PC-9 (cell line): Measurements from ENCODE around the gene PTPRG. TPM values are rescaled to one million over a fixed set of nuclear protein-coding genes. Genes with fewer than 3 reads are reported as not detected.

Experiments used
- BruUV-seq: library from RNA; stranded (reverse); fragments of 400-500 nt; replicated peaks from 2 replicates; lab custom pipeline; 2021; lab: Mats Ljungman, UMichigan
- CTCF ChIA-PET: fragments of 300-600 bp; sonication (Branson Sonifier 250); formaldehyde crosslinking; loops from one replicate; lab custom pipeline; 2022; ENCODE audit warnings: antibody characterized with exemption; lab: Charles Lee
- POLR2A ChIA-PET: fragments of 300-600 bp; sonication (Branson Sonifier 250); formaldehyde crosslinking; loops from one replicate; lab custom pipeline; 2022; ENCODE audit warnings: antibody characterized with exemption; ENCODE audit not compliant: unreplicated experiment; lab: Charles Lee
- DNase-seq, 2 experiments: peaks; one replicate each; pipeline versions ENCODE4 v3.0.0 to v3.0.0-alpha.2; 2015 to 2022; ENCODE audit warnings: mixed read lengths in 1 of 2
- H2AFZ ChIP-seq: fragments of 200-600 bp; sonication (generic); 2 replicates; pipeline ENCODE4 v1.8.1; 2017; ENCODE audit warnings: antibody characterized with exemption
- H3F3A ChIP-seq: fragments of 200-600 bp; sonication (generic); 2 replicates; pipeline ENCODE4 v1.8.1; 2017; ENCODE audit warnings: antibody characterized with exemption, mild to moderate bottlenecking, low read depth; ENCODE audit not compliant: insufficient read depth
- H3K27ac ChIP-seq: fragments of 200-600 bp; sonication (generic); 2 replicates; pipeline ENCODE4 v1.6.1; 2016; ENCODE audit warnings: mixed run types
- H3K27me3 ChIP-seq: fragments of 200-600 bp; sonication (generic); 2 replicates; pipeline ENCODE4 v1.6.1; 2016; ENCODE audit warnings: low read depth, mixed run types; ENCODE audit not compliant: insufficient read depth
- H3K36me3 ChIP-seq: fragments of 200-600 bp; sonication (generic); 2 replicates; pipeline ENCODE4 v1.6.1; 2016; ENCODE audit warnings: low read depth, mixed run types
- H3K4me1 ChIP-seq: fragments of 200-600 bp; sonication (generic); replicated peaks from 2 replicates; pipeline ENCODE4 v1.6.1; 2016; ENCODE audit warnings: mixed run types; ENCODE audit not compliant: insufficient read depth
- H3K4me2 ChIP-seq: fragments of 200-600 bp; sonication (generic); 2 replicates; pipeline ENCODE4 v1.6.1; 2017; ENCODE audit warnings: mixed run types
- H3K4me3 ChIP-seq: fragments of 200-600 bp; sonication (generic); 2 replicates; pipeline ENCODE4 v1.6.1; 2016; ENCODE audit warnings: mixed run types
- H3K79me2 ChIP-seq: fragments of 200-600 bp; sonication (generic); 2 replicates; pipeline ENCODE4 v1.6.1; 2017; ENCODE audit warnings: low read depth, mixed run types
- H3K9me2 ChIP-seq: fragments of 200-600 bp; sonication (generic); 2 replicates; pipeline ENCODE4 v1.8.1; 2017; ENCODE audit warnings: mild to moderate bottlenecking; ENCODE audit not compliant: insufficient read depth
- H3K9me3 ChIP-seq: fragments of 200-600 bp; sonication (generic); 2 replicates; pipeline ENCODE4 v1.8.1; 2016; ENCODE audit warnings: low read depth; ENCODE audit not compliant: insufficient read depth
- H4K20me1 ChIP-seq: fragments of 200-600 bp; sonication (generic); 2 replicates; pipeline ENCODE4 v1.8.1; 2017; ENCODE audit not compliant: insufficient read depth
- CTCF ChIP-seq: fragments of 200-600 bp; sonication (generic); conservative IDR thresholded peaks from 2 replicates; pipeline ENCODE4 v1.6.1; 2017; ENCODE audit warnings: mixed run types, antibody characterized with exemption, mild to moderate bottlenecking, moderate library complexity
- EZH2 ChIP-seq: fragments of 200-600 bp; sonication (generic); IDR thresholded peaks from 2 replicates; pipeline ENCODE4 v1.8.0; 2017; ENCODE audit warnings: antibody characterized with exemption, low read depth
- intact Hi-C: fragments of 100-400 bp; cut with micrococcal nuclease; formaldehyde crosslinking; loops from one replicate; pipeline ENCODE4 v1.10.0; 2022; ENCODE audit not compliant: unreplicated experiment
- total RNA-seq: library from RNA; stranded (reverse); gene quantifications from 2 replicates; pipeline ENCODE4 v1.2.3, GENCODE V29; 2021

PTPRG gene
- total RNA-seq, 1 experiment from 2014 or later, result 32.9 TPM

DNA sequence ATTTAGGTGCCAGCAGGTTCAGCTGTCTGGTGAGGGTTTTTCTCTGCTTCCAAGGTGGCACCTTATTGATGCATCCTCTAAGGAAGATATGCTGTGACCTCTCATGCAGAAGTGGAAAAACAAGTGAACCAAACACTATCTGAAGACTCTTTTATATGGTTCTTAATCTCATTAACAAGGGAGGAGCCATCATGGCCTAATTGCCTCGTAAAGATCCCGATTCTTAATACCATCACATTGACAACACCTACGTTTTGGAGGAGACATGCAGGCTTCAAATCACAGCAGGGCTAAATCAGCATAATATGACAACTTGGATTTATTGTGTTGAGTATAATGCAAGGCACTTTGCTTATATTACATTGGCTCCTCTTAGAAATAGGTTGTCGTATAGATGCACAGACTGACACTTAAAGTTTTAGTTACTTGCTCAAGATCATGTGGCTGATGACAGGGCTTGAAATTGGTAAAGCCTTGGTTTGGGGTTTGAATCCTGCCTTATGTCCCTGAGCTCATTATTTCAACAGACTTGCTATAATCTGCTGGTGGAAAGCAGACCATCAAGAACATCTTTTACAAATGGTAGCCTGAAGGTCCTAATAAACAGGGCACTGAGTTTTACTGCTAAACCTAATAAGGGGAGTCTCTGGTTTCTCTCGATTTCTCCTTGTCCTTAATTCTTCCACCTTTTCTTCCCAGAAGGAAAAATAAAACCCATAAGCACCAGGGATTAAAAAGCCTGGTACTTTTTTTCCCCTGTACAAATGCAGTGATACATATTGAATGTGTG is 88.2 kb downstream of the PTPRG start:
- POLR2A ChIA-PET, result interaction anchor here (0.6 kb wide), 1 partner anchor 56 kb away, joined by 3 read pairs; no protein-coding TSS in a partner anchor
- peaks cover 11% of the 10 kb centered on the region; the same call in 1 of the 2 replicates for H3F3A ChIP-seq
- peaks cover 4% of the 10 kb centered on the region for H3K4me1 ChIP-seq
- DNase-seq, result no peak
- CTCF ChIA-PET, result no interaction called here
- H3K36me3 ChIP-seq, result no peaks in the 10 kb centered on the region
- H3K9me2 ChIP-seq, result no peaks in the 10 kb centered on the region
- no peak overlapping the region for H2AFZ ChIP-seq
- H3K9me3 ChIP-seq, result peaks cover 10% of the 10 kb centered on the region; the same call in 1 of the 2 replicates
- H3K79me2 ChIP-seq, result no peaks in the 10 kb centered on the region
- intact Hi-C loops, result loop anchor here (5.0 kb wide), 1 partner anchor 72 kb away; no protein-coding TSS in a partner anchor
- no peak overlapping the region for H3K27ac ChIP-seq
- H3K27me3 ChIP-seq, result no peaks in the 10 kb centered on the region
- TF ChIP-seq EZH2 (no peak), CTCF (no peak)
- H3K4me2 ChIP-seq, result no peak overlapping the region
- no TSS peak for BruUV-seq
- no peaks in the 10 kb centered on the region for H4K20me1 ChIP-seq
- no peak overlapping the region for H3K4me3 ChIP-seq

DNA sequence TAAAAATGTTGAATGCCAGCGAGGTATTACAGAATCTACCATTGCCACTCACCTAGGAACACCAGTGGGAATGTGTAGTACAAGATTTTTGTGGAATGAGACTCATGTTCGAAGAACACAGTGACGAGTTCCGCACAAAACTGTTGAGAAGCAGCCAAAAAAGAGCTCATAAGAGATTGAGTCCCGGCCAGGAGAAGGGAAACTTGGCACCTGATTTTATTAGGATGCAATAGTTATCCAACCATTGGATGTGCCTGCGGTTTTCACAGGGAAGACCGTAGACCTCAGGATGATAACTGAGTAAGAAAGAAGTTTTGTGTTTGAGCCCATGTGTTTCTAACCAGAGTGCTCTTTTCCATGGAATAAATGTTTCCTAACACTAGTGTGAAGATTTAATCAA is 88.9 kb downstream of the PTPRG start:
- no peak overlapping the region for H3K27ac ChIP-seq
- no peaks in the 10 kb centered on the region for H3K36me3 ChIP-seq
- no TSS peak for BruUV-seq
- H3K4me2 ChIP-seq, result no peak overlapping the region
- peaks cover 7% of the 10 kb centered on the region; the same call in 1 of the 2 replicates for H3K9me3 ChIP-seq
- intact Hi-C loops, result loop anchor here (5.0 kb wide), 1 partner anchor 73 kb away; no protein-coding TSS in a partner anchor
- H3K9me2 ChIP-seq, result no peaks in the 10 kb centered on the region
- H2AFZ ChIP-seq, result no peak overlapping the region
- H3F3A ChIP-seq, result peaks cover 5% of the 10 kb centered on the region; the same call in 1 of the 2 replicates
- TF ChIP-seq CTCF (no peak), EZH2 (no peak)
- no peak overlapping the region for H3K4me3 ChIP-seq
- no peaks in the 10 kb centered on the region for H3K4me1 ChIP-seq
- H3K27me3 ChIP-seq, result no peaks in the 10 kb centered on the region
- CTCF ChIA-PET, result no interaction called here
- DNase-seq, result no peak
- no peaks in the 10 kb centered on the region for H4K20me1 ChIP-seq
- POLR2A ChIA-PET, result no interaction called here
- H3K79me2 ChIP-seq, result no peaks in the 10 kb centered on the region

DNA sequence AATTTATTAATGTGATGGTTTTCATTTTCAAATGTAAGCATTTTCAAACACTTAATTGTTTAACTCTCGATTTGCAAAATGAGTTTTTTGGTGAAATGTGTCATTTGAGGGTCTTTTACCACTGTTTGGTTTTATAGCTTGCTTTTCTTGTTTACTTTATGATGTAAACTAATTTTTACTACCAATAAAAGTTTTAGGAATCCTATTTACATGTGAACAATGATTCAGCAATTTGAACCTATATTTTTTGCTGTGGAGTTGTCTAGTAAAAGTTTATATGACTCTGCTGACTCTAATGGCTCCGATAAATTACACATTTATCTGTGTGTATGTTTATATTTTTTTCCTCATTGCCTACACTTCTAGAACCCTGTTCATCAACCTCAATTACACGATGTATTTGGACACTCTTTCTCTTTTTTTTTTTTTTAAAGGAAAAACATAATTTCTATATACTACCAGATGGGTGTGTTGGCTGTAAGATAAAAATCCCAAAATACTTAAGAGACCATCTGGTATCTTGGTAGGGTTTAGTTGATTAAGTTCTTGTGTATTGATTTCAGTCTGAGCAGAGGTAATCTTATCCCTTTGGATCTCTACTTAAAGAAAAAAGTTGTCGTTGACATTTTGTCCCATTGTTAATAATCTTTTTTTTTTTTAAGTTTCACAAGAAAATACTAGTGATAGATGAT is 89.5 kb downstream of the PTPRG start:
- Histone ChIP-seq H3K79me2 (no peaks in the 10 kb centered on the region), H3K27ac (no peak overlapping the region), H3K4me1 (no peaks in the 10 kb centered on the region), H3K4me3 (no peak overlapping the region), H3K4me2 (no peak overlapping the region), H3K27me3 (no peaks in the 10 kb centered on the region), H3F3A (no peaks in the 10 kb centered on the region), H4K20me1 (no peaks in the 10 kb centered on the region), H3K9me3 (peaks cover 1% of the 10 kb centered on the region; the same call in 1 of the 2 replicates), H2AFZ (no peak overlapping the region), H3K9me2 (no peaks in the 10 kb centered on the region), H3K36me3 (no peaks in the 10 kb centered on the region)
- TF ChIP-seq EZH2 (no peak), CTCF (no peak)
- BruUV-seq, result no TSS peak
- CTCF ChIA-PET, result no interaction called here
- POLR2A ChIA-PET, result no interaction called here
- no peak for DNase-seq
- intact Hi-C loops, result loop anchor here (5.0 kb wide), 1 partner anchor 74 kb away; no protein-coding TSS in a partner anchor
